Activated CD4-positive, alpha-beta T cell treated with anti-CD3 and anti-CD28 coated beads, Interleukin-2, amount 50 U/mL, for 24 hours (primary cell): ENCODE measurements around the gene TOM1.

Experiments used
- DNase-seq, 2 donors: peaks; one replicate each; pipeline ENCODE4 v3.0.0-alpha.2; 2020; ENCODE audit warnings: low read depth in 1 of 2, low spot score in 1 of 2

TOM1 gene

DNA sequence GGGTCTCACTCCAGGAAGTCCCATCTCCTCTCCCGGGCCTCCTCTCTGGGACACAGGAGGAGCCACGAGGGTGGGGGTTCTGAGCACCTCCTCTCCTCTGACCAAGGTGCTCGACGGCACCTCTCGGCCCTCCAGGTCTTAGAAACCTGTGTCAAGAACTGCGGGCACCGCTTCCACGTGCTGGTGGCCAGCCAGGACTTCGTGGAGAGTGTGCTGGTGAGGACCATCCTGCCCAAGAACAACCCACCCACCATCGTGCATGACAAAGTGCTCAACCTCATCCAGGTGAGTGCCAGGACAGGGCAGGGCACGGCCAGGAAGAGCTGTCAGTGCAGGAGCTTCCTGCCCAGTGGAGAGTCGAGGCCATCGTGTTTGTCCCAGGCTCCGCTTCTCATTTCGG, 23.2 kb downstream of the TOM1 start:
- DNase-seq = no peak

DNA sequence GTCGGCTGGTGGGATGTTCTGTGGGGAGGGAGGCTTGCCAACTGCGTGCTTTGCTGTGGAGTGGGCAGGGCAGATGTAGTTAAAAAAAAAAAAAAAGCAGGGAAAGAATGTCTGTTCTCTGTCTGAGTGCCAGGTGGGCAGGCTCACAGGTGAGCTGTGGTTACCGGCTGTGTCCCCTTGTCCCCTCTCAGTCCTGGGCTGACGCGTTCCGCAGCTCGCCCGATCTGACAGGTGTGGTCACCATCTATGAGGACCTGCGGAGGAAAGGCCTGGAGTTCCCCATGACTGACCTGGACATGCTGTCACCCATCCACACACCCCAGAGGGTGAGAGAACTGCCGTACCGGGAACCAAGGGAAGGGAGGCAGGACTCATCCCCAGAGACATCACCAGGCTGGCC, 23.6 kb downstream of the TOM1 start:
- DNase-seq = no peak

DNA sequence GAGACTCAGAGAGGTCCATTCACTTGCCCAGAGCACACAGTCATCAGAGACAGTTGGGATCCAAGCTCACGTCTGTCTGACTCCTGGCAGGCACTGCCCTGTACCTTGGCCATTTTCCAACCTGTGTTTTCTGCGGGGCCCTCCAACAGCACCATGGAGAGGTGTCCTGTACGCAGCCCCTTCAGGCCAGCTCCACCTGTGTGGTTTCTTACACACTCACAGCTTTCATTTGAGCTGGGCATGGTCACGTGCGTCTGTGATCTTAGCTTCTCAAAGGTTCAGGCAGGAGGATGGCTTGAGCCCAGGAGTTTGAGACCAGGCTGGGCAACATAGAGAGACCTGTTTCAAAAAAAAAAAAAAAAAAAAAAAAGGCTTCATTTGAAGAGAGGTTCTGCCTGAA, 24.4 kb downstream of the TOM1 start:
- DNase-seq = no peak

GRCh38 chr22:35324762-35325161, 25.1 kb downstream of the TOM1 start:
- no peak for DNase-seq

- DNase-seq = no peak
These were observed 25.5 kb downstream of the TOM1 start for GRCh38 chr22:35325209-35325608.

DNA sequence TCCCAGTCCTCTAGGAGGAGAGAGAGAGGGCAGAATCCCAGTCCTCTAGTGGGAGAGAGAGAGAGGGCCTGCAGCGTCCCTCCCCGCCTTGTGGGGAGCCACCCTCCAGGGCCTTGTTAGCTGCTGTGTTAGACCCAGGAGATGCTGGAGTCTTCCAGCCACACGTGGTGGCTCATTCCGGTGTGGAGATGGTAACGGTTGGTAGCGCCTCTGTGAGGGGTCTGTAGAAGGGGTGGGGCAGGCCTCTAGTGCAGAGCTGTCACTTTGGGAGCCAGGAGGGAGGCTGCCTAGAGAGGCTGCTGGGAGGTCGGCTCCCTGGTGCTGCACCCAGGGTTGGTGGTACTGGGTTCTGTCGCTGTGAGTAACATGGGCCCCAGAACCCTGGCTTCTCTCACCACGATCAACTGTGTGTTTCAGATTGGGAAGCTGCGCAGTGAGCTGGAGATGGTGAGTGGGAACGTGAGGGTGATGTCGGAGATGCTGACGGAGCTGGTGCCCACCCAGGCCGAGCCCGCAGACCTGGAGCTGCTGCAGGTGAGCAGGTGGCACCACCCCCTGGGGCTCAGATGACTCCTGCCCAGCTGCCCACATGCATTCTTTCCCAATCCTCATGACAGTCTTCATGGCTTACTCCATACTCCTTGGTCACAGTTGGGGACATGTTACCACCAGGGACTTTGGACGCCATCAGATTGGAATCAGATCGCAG, 27.3 kb downstream of the TOM1 start:
- no peak for DNase-seq

DNA sequence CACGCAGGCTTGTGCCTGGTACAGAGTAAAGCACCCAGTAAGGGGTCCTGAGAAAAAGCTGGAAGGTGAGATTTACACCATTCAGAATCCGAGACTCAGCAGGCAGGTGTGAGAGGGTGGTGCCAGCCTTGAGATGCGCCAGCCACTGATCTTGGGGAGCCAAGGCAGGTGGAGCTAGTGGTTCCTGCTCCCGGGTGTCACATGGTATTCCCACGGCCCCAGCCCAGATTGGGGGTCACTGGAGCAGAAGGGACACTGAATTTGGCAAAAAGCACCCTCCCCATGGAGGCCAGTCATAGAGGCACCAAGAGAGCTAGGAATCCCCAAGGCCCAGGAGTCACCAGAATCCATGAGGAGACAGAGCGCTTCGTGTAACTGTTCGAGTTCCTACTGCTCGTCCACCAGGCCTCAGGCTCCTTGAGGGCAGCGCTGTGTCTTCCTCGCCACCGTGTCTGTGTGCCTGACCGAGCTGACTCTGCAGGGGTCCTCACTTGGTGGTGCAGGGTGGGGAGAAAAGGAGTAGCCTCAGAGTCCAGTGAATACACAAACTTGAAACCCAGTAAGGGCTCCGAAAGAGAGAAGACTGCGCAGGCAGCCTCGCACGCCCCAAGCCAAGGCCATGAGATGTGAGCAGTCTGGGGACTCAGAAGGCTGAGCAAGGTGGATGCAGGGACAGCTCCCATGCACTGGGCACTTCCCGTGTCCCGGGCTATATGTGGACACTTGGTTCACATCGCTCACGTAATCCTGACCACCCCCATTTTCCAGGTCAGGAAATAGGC, 28.2 kb downstream of the TOM1 start:
- no peak for DNase-seq

DNA sequence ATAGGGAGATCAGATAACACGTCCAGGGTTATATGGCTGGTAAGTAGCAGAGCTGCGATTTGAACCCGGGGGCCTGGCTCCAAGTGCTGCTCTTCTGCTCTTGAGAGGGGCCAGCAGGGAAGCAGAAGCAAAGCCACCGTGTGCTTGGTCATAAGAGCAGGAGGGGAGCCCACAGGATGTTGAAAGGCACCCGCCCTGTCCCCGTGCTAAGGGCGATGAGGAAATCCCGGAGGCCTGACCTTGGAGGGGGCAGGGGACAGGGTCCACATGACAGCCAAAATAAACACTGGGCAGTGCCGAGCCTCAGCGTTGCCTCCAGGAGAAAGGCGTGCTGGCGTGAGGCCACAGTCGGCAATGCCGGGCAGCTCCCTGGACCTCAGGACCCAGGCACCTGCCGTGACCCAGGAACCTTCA, 28.8 kb downstream of the TOM1 start:
- no peak for DNase-seq

GRCh38 chr22:35329114-35329847, 29.6 kb downstream of the TOM1 start:
- no peak for DNase-seq

DNA sequence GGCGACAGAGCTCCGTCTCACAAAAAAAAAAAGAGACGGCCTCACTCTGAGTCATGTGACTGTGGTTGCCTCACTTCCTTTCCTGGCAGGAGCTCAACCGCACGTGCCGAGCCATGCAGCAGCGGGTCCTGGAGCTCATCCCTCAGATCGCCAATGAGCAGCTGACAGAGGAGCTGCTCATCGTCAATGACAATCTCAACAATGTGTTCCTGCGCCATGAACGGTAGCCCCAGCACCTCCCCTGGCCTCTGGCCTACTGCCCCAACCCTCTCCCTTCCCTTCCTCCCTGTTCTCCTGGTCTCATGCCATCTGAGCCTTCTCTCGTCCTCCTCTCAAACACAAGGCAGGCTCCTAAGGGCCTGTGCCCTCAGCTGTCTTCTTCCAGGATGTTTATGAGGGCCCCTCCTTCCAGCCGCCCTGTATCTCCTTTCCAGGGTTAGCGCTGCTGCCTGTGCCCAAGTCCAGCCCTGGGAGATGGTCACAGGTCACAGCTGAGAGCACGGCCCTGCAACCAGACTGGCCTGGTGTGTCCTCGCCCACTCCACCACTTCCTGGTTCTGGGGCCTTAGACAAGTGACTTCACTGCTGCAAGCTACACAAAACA, 30.7 kb downstream of the TOM1 start:
- DNase-seq = peak; percentile 24 to 65

GRCh38 chr22:35332278-35332677, 32.6 kb downstream of the TOM1 start:
- DNase-seq = no peak

DNA sequence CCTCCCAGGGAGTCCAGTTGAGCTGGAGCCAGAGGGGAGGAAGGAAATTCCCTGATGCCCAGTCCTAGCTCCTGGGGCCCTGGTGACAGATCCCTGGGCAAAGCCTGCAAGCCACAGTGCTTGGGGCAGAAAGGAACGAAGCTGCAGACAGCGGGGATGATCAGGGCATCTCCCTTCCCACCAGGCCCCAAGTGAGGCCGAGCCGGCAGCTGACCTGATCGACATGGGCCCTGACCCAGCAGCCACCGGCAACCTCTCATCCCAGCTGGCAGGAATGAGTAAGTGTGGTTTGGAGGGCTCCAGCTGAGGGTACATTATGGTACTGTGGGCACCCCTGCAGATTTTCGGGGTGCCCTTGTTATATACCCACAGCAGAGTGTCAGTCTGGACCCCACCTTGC, 33.5 kb downstream of the TOM1 start:
- no peak for DNase-seq

DNA sequence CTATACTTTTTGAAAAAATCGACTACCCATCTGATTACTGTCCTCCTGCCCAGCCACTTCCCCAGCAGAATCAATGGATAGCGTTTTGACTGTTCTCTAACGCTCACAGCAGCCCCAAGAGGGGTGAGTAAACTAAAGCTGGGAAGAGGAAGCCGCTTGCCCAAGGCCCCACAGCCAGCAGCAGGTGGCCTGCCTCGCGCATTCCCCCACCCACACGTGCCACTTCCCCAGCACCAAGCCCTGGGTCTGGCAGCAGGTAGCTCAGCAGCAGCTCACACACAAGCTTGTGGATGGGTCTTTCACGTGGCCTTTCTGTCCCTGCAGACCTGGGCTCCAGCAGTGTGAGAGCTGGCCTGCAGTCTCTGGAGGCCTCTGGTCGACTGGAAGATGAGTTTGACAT, 34.3 kb downstream of the TOM1 start:
- DNase-seq = peak in 1 of 2 donors; percentile 27

GRCh38 chr22:35335468-35335867, 35.8 kb downstream of the TOM1 start:
- DNase-seq = no peak

- no peak for DNase-seq
These were observed 36.5 kb downstream of the TOM1 start for GRCh38 chr22:35335936-35336781.

GRCh38 chr22:35337932-35338331, 38.2 kb downstream of the TOM1 start:
- no peak for DNase-seq

DNA sequence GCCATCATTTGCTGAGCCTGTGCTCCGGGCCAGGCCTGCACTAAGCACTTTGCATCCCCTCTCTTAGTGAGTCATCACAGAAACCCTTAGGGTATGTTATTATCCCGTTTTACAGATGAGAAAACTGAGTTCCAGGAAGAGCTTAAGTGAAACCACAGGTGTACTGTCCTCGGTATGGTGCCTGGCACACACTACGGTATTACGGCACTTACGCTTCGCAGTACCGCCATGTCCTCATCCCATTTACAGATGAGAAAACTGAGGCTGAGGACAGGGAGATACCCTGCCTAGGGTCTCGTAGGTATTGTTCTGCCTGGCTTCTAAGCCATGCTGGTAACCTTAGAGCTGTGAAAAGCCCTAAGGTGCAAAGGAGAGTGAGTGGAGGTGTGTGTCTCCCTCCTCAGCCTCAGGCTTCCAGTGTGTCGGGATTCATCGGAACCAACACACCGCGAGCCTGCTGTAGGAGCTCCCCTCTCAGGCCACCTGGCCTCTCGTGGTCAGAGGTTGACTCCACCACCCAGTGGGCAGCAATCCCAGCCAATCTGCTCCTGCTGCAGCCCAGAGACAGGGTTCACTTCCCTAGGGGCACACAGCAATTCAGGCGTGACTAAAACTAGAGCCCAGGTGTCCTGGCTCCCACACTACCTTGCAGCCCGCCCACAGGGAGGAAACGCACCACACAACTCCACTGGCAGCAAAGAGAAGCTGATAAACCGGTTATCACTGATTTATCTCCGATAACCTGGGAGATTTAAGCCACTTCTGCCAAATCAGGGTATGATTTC, 41.6 kb downstream of the TOM1 start:
- no peak for DNase-seq

GRCh38 chr22:35342390-35342789, 42.7 kb downstream of the TOM1 start:
- DNase-seq = no peak

GRCh38 chr22:35343664-35344550, 44.2 kb downstream of the TOM1 start:
- DNase-seq = no peak
